BLaER1 (cell line): ENCODE results near the gene KCTD1.
"Not testable (repeated sequence)": the region's sequence is repeated elsewhere in the genome, so short reads cannot be mapped to it uniquely, and the experiment has no call there.

Experiments
- H3K27ac ChIP-seq: shearing (Covaris generic); formaldehyde crosslinking; 2 replicates; pipeline ENCODE4 v1.8.1; 2022
- H3K27me3 ChIP-seq: shearing (Covaris generic); formaldehyde crosslinking; 2 replicates; pipeline ENCODE4 v1.8.1; 2022
- H3K36me3 ChIP-seq: shearing (Covaris generic); formaldehyde crosslinking; 2 replicates; pipeline ENCODE4 v1.8.1; 2022
- H3K4me1 ChIP-seq: shearing (Covaris generic); formaldehyde crosslinking; 2 replicates; pipeline ENCODE4 v1.8.1; 2022
- H3K4me2 ChIP-seq: shearing (Covaris generic); formaldehyde crosslinking; 2 replicates; pipeline ENCODE4 v1.8.1; 2022
- H3K4me3 ChIP-seq: shearing (Covaris generic); formaldehyde crosslinking; 2 replicates; pipeline ENCODE4 v1.8.1; 2022
- H3K9ac ChIP-seq: shearing (Covaris generic); formaldehyde crosslinking; 2 replicates; pipeline ENCODE4 v1.8.1; 2022
- H3K9me3 ChIP-seq: shearing (Covaris generic); formaldehyde crosslinking; 2 replicates; pipeline ENCODE4 v1.8.1; 2022
- H4K20me1 ChIP-seq: shearing (Covaris generic); formaldehyde crosslinking; 2 replicates; pipeline ENCODE4 v1.8.1; 2022
- Cebpa-rat ChIP-seq: shearing (Covaris generic); IDR thresholded peaks from 2 replicates; pipeline ENCODE4 v1.8.1; 2022

The KCTD1 gene

DNA sequence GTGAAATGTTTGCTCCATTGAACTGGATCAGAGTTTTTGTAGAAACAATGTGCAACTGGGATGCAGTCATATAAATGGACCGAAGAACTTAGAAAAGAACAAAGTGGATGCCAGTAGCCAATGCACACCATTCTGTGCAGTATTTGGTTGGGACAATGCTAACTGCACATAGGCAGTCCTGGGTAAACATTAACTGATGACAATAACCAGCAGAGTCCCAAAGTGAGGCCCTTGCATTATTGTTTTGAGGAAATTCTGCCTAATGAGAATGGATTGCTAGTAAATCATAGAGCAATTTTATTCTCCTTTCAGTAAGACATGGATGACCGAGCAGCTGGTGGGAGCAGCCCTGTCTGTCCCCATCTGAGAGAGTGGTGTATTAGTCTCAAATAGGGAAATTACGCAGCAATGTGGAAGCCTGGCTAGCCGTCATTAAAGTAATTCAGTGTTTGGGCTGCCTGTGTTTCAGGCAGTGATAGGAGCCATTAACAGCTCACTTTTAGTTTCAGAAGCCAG, 94.9 kb downstream of the KCTD1 start:
- Histone ChIP-seq H3K9ac (no peak overlapping the region), H3K4me1 (peaks cover 10% of the 10 kb centered on the region), H3K27ac (no peak overlapping the region), H3K27me3 (no peaks in the 10 kb centered on the region), H3K4me2 (no peak overlapping the region), H3K36me3 (peaks cover 12% of the 10 kb centered on the region), H3K9me3 (no peaks in the 10 kb centered on the region), H4K20me1 (no peaks in the 10 kb centered on the region), H3K4me3 (no peak overlapping the region)
- TF ChIP-seq Cebpa-rat, result no peak

- no peaks in the 10 kb centered on the region for H3K4me1 ChIP-seq
- H3K36me3 ChIP-seq, result peaks cover 12% of the 10 kb centered on the region
- H3K4me3 ChIP-seq, result no peak overlapping the region
- H4K20me1 ChIP-seq, result no peaks in the 10 kb centered on the region
- H3K27me3 ChIP-seq, result no peaks in the 10 kb centered on the region
- no peak overlapping the region for H3K4me2 ChIP-seq
- TF ChIP-seq Cebpa-rat, result no peak
- no peak overlapping the region for H3K9ac ChIP-seq
- H3K9me3 ChIP-seq, result no peaks in the 10 kb centered on the region
- no peak overlapping the region for H3K27ac ChIP-seq
These were observed 97.2 kb downstream of the KCTD1 start for GRCh38 chr18:26450989-26451682.

- Histone ChIP-seq H3K4me2 (no peak overlapping the region), H3K9ac (no peak overlapping the region)
- no peak for TF ChIP-seq Cebpa-rat
These were observed 99.6 kb downstream of the KCTD1 start for GRCh38 chr18:26448714-26449159.

DNA sequence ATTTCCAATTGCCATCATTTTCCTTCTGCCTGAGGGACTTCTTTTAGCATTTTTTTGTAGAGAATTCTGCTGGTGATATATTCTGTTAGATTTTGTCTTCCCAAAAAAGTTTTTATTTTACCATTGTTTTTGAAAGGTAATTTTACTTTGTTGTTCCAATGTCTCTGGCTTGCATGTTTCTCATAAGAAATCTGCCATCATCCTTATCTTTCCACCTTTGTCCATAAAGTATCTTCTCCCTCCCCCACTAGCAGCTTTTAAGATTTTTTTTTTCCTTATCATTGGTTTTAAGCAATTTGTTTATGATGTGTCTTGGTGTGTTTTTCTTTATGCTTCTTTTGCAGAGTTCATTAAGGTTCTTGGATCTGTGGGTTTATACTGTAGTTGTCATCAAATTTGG, 104.5 kb downstream of the KCTD1 start:
- Histone ChIP-seq H3K9me3 (no peaks in the 10 kb centered on the region), H3K36me3 (no peaks in the 10 kb centered on the region), H3K27ac (no peak overlapping the region), H3K9ac (no peak overlapping the region), H3K4me3 (no peak overlapping the region), H3K4me2 (no peak overlapping the region), H3K4me1 (no peaks in the 10 kb centered on the region), H3K27me3 (no peaks in the 10 kb centered on the region), H4K20me1 (no peaks in the 10 kb centered on the region)
- TF ChIP-seq Cebpa-rat, result no peak

More at GRCh38 chr18:26448714-26449159, 99.6 kb downstream of the KCTD1 start:
- Histone ChIP-seq H3K4me3 (no peak overlapping the region), H4K20me1 (no peaks in the 10 kb centered on the region), H3K9me3 (no peaks in the 10 kb centered on the region), H3K4me1 (no peaks in the 10 kb centered on the region), H3K27ac (no peak overlapping the region), H3K27me3 (no peaks in the 10 kb centered on the region), H3K36me3 (no peaks in the 10 kb centered on the region)

- Histone ChIP-seq H3K4me1 (no peaks in the 10 kb centered on the region), H3K9ac (no peak overlapping the region), H3K9me3 (no peaks in the 10 kb centered on the region), H4K20me1 (no peaks in the 10 kb centered on the region), H3K36me3 (no peaks in the 10 kb centered on the region), H3K4me2 (no peak overlapping the region), H3K27ac (no peak overlapping the region), H3K4me3 (no peak overlapping the region), H3K27me3 (no peaks in the 10 kb centered on the region)
- no peak for TF ChIP-seq Cebpa-rat
These were observed 106.2 kb downstream of the KCTD1 start for GRCh38 chr18:26442126-26442525.

DNA sequence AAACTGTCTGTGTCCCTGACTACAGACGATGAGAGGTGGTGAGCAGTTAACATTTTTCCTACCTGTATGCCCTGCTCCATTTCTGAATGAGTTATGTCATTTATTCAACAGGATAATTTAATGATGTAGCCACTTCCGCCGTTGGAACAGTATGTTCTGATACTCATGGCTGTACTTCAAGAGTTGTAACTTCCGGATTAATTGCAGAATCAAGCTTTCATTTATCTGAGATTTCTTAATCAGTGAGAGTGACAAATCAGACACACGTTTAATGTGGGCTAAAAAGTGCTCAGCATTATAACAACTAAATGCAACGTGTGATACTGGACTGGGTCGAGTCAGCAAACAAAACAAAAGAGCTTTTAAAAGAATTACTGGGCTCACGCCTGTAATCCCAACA, 107.7 kb downstream of the KCTD1 start:
- H3K36me3 ChIP-seq, result no peaks in the 10 kb centered on the region
- no peaks in the 10 kb centered on the region for H3K27me3 ChIP-seq
- H3K4me3 ChIP-seq, result no peak overlapping the region
- no peak overlapping the region for H3K27ac ChIP-seq
- H3K4me2 ChIP-seq, result no peak overlapping the region
- no peaks in the 10 kb centered on the region for H4K20me1 ChIP-seq
- TF ChIP-seq Cebpa-rat, result no peak
- no peaks in the 10 kb centered on the region for H3K4me1 ChIP-seq
- H3K9me3 ChIP-seq, result no peaks in the 10 kb centered on the region
- no peak overlapping the region for H3K9ac ChIP-seq

- Histone ChIP-seq H3K9ac (no peak overlapping the region), H3K4me3 (no peak overlapping the region), H3K27ac (no peak overlapping the region), H4K20me1 (no peaks in the 10 kb centered on the region), H3K36me3 (no peaks in the 10 kb centered on the region), H3K4me2 (no peak overlapping the region), H3K4me1 (no peaks in the 10 kb centered on the region), H3K27me3 (no peaks in the 10 kb centered on the region), H3K9me3 (no peaks in the 10 kb centered on the region)
- TF ChIP-seq Cebpa-rat, result no peak
These were observed 108.8 kb downstream of the KCTD1 start for GRCh38 chr18:26439537-26439936.

- no peak overlapping the region for H3K27ac ChIP-seq
These were observed 109.4 kb downstream of the KCTD1 start for GRCh38 chr18:26438980-26439379.

DNA sequence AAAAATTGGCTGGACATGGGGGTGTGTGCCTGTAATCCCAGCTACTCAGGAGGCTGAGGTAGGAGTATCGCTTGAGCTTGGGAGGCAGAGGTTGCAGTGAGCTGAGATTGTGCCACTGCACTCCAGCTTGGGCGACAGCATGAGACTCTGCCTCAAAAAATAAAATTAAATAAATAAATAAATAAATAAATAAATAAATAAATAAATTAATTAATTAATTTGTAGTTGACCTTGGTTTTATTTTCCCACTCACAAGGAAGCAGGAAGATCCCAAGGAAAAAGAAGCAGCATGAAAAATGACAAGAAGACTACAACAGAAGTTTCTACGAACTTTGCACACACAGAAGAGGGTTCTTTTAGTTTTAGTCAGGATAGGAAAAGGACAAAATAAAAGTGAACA, 110.7 kb downstream of the KCTD1 start:
- not testable (repeated sequence) for H3K27ac ChIP-seq, H3K4me1 ChIP-seq, H3K4me3 ChIP-seq, H3K36me3 ChIP-seq, H4K20me1 ChIP-seq, H3K9me3 ChIP-seq, H3K27me3 ChIP-seq, H3K9ac ChIP-seq, H3K4me2 ChIP-seq

More at GRCh38 chr18:26438980-26439379, 109.4 kb downstream of the KCTD1 start:
- Histone ChIP-seq H3K9me3 (no peaks in the 10 kb centered on the region), H3K27me3 (no peaks in the 10 kb centered on the region), H3K4me3 (no peak overlapping the region), H3K36me3 (no peaks in the 10 kb centered on the region), H3K9ac (no peak overlapping the region), H4K20me1 (no peaks in the 10 kb centered on the region), H3K4me2 (no peak overlapping the region), H3K4me1 (no peaks in the 10 kb centered on the region)
- no peak for TF ChIP-seq Cebpa-rat

- Histone ChIP-seq H3K27ac (no peak overlapping the region), H3K9ac (no peak overlapping the region), H3K9me3 (no peaks in the 10 kb centered on the region), H3K4me1 (no peaks in the 10 kb centered on the region), H4K20me1 (no peaks in the 10 kb centered on the region), H3K27me3 (no peaks in the 10 kb centered on the region), H3K4me3 (no peak overlapping the region), H3K4me2 (no peak overlapping the region), H3K36me3 (no peaks in the 10 kb centered on the region)
- TF ChIP-seq Cebpa-rat, result no peak
These were observed 111.9 kb downstream of the KCTD1 start for GRCh38 chr18:26436176-26437051.
